GM21619 (cell line): Measurements from ENCODE around the gene IFI35.

Experiments used
- ATAC-seq: cut with Tn5 transposase; IDR thresholded peaks from one replicate; pipeline ENCODE4 v1.9.1; 2021; ENCODE audit not compliant: unreplicated experiment

Gene IFI35

DNA sequence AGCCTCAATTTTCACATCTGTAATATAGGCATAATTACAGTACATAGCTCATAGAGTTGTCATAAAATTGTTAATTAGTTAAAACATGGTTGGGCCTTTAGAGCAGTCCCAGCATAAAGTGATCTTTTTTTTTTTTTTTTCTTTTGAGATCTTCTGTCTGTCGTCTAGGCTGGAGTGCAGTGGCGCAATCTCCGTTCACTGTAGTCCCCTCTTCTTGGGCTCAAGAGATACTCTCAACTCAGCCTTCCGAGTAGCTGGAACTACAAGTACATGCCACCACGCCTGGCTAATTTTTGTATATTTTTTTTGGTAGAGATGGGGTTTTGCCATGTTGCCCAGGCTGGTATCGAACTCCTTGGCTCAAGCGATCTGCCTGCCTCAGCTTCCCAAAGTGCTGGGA, 49.5 kb downstream of the IFI35 start:
- no peak for ATAC-seq

DNA sequence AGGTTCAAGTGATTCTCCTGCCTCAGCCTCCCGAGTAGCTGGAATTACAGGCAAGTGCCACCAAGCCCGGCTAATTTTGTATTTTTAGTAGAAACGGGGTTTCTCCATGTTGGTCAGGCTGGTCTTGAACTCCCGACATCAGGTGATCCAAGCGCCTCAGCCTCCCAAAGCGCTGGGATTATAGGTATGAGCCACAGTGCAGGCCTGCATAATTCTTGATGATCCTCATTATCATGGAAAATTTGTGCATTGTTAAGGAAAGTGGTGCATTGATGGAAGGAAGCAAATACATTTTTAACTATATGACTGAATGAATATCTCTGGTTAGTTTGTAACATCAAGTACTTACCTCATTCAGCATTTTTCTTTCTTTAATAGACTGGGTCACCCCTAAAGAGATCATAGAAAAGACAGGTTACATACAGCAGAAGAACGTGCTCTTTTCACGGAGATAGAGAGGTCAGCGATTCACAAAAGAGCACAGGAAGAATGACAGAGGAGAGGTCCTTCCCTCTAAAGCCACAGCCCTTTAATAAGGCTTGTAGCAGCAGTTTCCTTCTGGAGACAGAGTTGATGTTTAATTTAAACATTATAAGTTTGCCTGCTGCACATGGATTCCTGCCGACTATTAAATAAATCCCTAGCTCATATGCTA, 56.5 kb downstream of the IFI35 start:
- no peak for ATAC-seq
